ENCODE data around the gene RPN2. TPM values are rescaled to one million over a fixed set of nuclear protein-coding genes. Genes with fewer than 3 reads are reported as not detected.

RPN2 gene
- polyA plus RNA-seq, 1 of the 3 experiments (the other 2 are of a cell fraction), result 420 TPM

DNA sequence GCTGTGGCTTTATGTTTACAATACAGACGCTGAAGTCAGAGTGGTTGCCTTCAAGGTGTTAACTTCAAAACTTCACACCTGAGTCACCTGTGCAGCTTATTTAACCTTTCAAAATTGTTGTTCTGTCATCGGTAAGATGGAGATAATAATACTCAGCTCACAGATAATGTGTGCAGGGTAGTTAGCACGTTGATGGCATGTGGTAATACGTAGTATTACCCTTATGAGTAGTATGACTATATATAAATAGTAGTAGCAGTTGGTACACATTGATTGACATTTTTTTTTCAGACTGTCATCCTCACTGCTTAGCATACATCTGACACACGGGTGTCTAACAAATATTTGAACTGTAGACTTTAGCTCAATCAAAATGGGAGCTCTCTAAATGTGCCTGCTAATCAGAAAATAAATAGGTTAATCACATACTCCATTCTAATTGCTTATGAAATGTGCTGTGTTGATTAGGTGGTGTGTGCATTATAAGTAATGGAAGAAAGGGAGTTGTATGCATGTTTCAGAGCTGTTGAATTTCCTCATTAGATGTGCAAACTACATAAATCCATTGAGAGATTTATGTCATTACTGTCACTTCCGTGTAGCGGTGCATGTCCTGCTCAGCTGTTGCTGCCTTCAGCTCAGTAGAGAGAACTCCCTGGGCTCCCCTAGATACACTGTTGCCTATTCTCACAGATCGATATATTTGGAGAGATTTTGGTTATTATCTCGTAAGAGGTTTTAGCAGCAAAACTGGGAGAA lies 11.4 kb downstream of the RPN2 start:
- H3K9ac ChIP-seq, result no peak overlapping the region
- peaks cover 96% of the 10 kb centered on the region for H3K79me2 ChIP-seq (ENCODE audit: insufficient read depth)
- WGBS (ENCODE audit: low lambda C conversion rate), result 81% methylated on average over 9 of the region's 9 CpGs
- no peak overlapping the region for H2AFZ ChIP-seq (ENCODE audit: low read depth)
- peaks cover 2 to 4% of the 10 kb centered on the region in 2 experiments; a peak in 2 of 4 replicates for H3K4me1 ChIP-seq (ENCODE audit: control insufficient read depth in 1 of 2, insufficient read depth in 2 of 2, low read depth in 1 of 2, low read length in 1 of 2)
- DNase-seq, result no peak
- no peak overlapping the region for H3K27ac ChIP-seq (ENCODE audit: low read depth in 2 of 2, low read length in 1 of 2)
- no peaks in the 10 kb centered on the region for H3K9me3 ChIP-seq
- no peak overlapping the region for H3K4me3 ChIP-seq (ENCODE audit: low read depth in 2 of 2, low read length in 1 of 2)
- H3K27me3 ChIP-seq (ENCODE audit: insufficient read depth), result no peaks in the 10 kb centered on the region
- H3K9me2 ChIP-seq, result no peaks in the 10 kb centered on the region
- H3F3A ChIP-seq (replicated peaks; ENCODE audit: insufficient read depth), result peaks cover 4% of the 10 kb centered on the region
- ChIA-PET CTCF (interaction anchor here (2.6 to 14.0 kb wide), 5 partner anchors 8 to 340 kb away, joined by 20 to 280 read pairs (median 35); partner anchors contain the start of genes BLCAP, MROH8 and RPN2), POLR2A (interaction anchor here (3.1 kb wide), 1 partner anchor 11 kb away, joined by 16 read pairs; the partner anchor contains the start of genes MROH8 and RPN2)
- peaks cover 22 to 35% of the 10 kb centered on the region in 2 experiments for H3K36me3 ChIP-seq (replicated peaks in 1 of 2; ENCODE audit: control insufficient read depth in 1 of 2, insufficient read depth in 2 of 2, low read length in 1 of 2)
- peaks cover 57% of the 10 kb centered on the region for H4K20me1 ChIP-seq (ENCODE audit: insufficient read depth)
- H3K4me2 ChIP-seq, result no peak overlapping the region
- TF ChIP-seq FOXJ3 (CRISPR knock-in tag; IDR thresholded peaks at IDR 0.05) (no peak), GATA2 (CRISPR knock-in tag; IDR thresholded peaks at IDR 0.05) (no peak), POLR2AphosphoS5 (IDR thresholded peaks at IDR 0.05; ENCODE audit: low read depth, low read length) (no peak), CHD2 (IDR thresholded peaks at IDR 0.05; ENCODE audit: low read length, partially characterized antibody) (no peak), RCOR1 (IDR thresholded peaks at IDR 0.05; ENCODE audit: low read length) (no peak), TAF1 (IDR thresholded peaks at IDR 0.05; ENCODE audit: borderline replicate concordance, low read depth, low read length) (no peak)
- TF ChIP-seq, protein P1, sequence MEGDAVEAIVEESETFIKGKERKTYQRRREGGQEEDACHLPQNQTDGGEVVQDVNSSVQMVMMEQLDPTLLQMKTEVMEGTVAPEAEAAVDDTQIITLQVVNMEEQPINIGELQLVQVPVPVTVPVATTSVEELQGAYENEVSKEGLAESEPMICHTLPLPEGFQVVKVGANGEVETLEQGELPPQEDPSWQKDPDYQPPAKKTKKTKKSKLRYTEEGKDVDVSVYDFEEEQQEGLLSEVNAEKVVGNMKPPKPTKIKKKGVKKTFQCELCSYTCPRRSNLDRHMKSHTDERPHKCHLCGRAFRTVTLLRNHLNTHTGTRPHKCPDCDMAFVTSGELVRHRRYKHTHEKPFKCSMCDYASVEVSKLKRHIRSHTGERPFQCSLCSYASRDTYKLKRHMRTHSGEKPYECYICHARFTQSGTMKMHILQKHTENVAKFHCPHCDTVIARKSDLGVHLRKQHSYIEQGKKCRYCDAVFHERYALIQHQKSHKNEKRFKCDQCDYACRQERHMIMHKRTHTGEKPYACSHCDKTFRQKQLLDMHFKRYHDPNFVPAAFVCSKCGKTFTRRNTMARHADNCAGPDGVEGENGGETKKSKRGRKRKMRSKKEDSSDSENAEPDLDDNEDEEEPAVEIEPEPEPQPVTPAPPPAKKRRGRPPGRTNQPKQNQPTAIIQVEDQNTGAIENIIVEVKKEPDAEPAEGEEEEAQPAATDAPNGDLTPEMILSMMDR (IDR thresholded peaks at IDR 0.05), result no peak

DNA sequence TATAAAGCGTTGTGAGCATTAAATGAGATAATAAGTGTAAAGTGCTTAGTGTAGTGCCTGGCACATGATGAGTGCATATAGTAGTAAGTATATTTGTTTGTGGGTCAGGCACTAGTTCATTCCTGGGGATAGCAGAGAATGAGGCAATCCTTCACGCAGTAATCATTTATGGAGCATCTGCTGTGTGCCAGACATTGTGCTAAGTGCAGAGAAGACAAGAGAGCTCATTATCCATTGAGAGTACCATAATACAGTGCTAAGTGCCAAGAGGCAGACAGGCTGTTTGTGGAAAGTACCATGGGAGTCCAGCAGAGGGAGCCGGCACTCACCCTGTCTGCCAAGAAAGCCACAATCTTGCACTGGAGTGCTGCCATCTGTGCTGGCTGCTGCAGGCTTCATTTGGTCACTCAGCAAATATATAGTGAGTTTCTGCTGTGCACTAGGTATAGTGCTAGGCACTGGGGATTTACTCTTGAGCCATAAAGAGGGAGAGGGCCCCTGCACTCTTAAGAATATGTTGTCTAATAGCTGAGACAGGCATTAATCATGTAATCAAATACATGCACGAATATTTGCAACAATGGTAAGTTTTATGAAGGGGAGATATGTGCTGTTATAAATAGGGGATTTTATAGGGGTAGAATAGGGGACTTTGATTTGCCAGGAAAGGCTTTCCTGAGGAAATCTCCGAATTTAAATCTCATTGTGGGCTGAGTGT lies 13.2 kb downstream of the RPN2 start:
- WGBS (ENCODE audit: low lambda C conversion rate), result 54% methylated on average over 5 of the region's 5 CpGs
- no peak overlapping the region for H3K27ac ChIP-seq (ENCODE audit: low read depth in 2 of 2, low read length in 1 of 2)
- H3K4me3 ChIP-seq (ENCODE audit: low read depth in 2 of 2, low read length in 1 of 2), result no peak overlapping the region
- H3K4me1 ChIP-seq (ENCODE audit: control insufficient read depth in 1 of 2, insufficient read depth in 2 of 2, low read depth in 1 of 2, low read length in 1 of 2), result peaks cover 4 to 5% of the 10 kb centered on the region in 2 experiments; a peak in 2 of 4 replicates
- POLR2A ChIA-PET, result no interaction called here
- H3F3A ChIP-seq (replicated peaks; ENCODE audit: insufficient read depth), result peaks cover 4% of the 10 kb centered on the region
- CTCF ChIA-PET, result interaction anchor here (0.5 to 14.0 kb wide), 35 partner anchors 9 to 845 kb away, joined by 3 to 280 read pairs (median 4); partner anchors contain the start of genes BLCAP, MROH8 and RPN2
- no peaks in the 10 kb centered on the region for H3K9me3 ChIP-seq
- H3K9me2 ChIP-seq, result no peaks in the 10 kb centered on the region
- no peak overlapping the region for H2AFZ ChIP-seq (ENCODE audit: low read depth)
- peaks cover 98% of the 10 kb centered on the region for H3K79me2 ChIP-seq (ENCODE audit: insufficient read depth)
- DNase-seq, result peak; percentile 78
- H3K4me2 ChIP-seq, result no peak overlapping the region
- H3K36me3 ChIP-seq (replicated peaks in 1 of 2; ENCODE audit: control insufficient read depth in 1 of 2, insufficient read depth in 2 of 2, low read length in 1 of 2), result peaks cover 9 to 28% of the 10 kb centered on the region in 2 experiments
- no peak overlapping the region for H3K9ac ChIP-seq
- peaks cover 65% of the 10 kb centered on the region for H4K20me1 ChIP-seq (ENCODE audit: insufficient read depth)
- no peaks in the 10 kb centered on the region for H3K27me3 ChIP-seq (ENCODE audit: insufficient read depth)
- no peak for TF ChIP-seq FOXJ3 (CRISPR knock-in tag; IDR thresholded peaks at IDR 0.05)
- TF ChIP-seq MXI1 (IDR thresholded peaks at IDR 0.05; ENCODE audit: low read depth, low read length), result 0 out of 2 replicates have a peak, but pooled peaks have one; percentile 46
- no peak for TF ChIP-seq TEAD4 (IDR thresholded peaks at IDR 0.05; ENCODE audit: borderline replicate concordance, insufficient read depth)
- peak; percentile 71 for TF ChIP-seq RAD21 (IDR thresholded peaks at IDR 0.05; ENCODE audit: low read length)
- TF ChIP-seq SMC3 (IDR thresholded peaks at IDR 0.05; ENCODE audit: low read depth, low read length), result peak; percentile 74
- TF ChIP-seq POLR2AphosphoS5 (IDR thresholded peaks at IDR 0.05; ENCODE audit: low read depth, low read length), result no peak
- TF ChIP-seq MEF2A (IDR thresholded peaks at IDR 0.05; ENCODE audit: borderline replicate concordance, low read depth), result no peak
- no peak for TF ChIP-seq EP300 (IDR thresholded peaks at IDR 0.05; ENCODE audit: borderline replicate concordance in 1 of 2, low read depth in 1 of 2, low read length in 1 of 2)
- peak; percentile 75 for TF ChIP-seq NFIC (IDR thresholded peaks at IDR 0.05; ENCODE audit: borderline replicate concordance)
- TF ChIP-seq FOXM1 (IDR thresholded peaks at IDR 0.05; ENCODE audit: low read depth), result no peak
- TF ChIP-seq JUND (IDR thresholded peaks at IDR 0.05), result no peak
- peak; percentile 51 for TF ChIP-seq CHD2 (IDR thresholded peaks at IDR 0.05; ENCODE audit: low read length, partially characterized antibody)
- TF ChIP-seq, protein P1 (IDR thresholded peaks at IDR 0.05), result peak; percentile 85
- no peak for TF ChIP-seq EZH2phosphoT487 (IDR thresholded peaks at IDR 0.05; ENCODE audit: borderline replicate concordance, low read depth)
- no peak for TF ChIP-seq RFX5 (IDR thresholded peaks at IDR 0.05; ENCODE audit: low read length)
- TF ChIP-seq TCF12 (IDR thresholded peaks at IDR 0.05), result peak; percentile 27; the same call in 1 of the 2 replicates
- TF ChIP-seq, protein P2, sequence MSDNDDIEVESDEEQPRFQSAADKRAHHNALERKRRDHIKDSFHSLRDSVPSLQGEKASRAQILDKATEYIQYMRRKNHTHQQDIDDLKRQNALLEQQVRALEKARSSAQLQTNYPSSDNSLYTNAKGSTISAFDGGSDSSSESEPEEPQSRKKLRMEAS (IDR thresholded peaks at IDR 0.05; ENCODE audit: low read depth), result 0 out of 2 replicates have a peak, but pooled peaks have one; percentile 11
- TF ChIP-seq GABPA (IDR thresholded peaks at IDR 0.05; ENCODE audit: low read depth), result no peak
